DND-41 (cell line): Measurements from ENCODE around the gene PDILT.

Source experiments
- CTCF ChIP-seq: IDR thresholded peaks from 2 replicates; pipeline ENCODE4 v1.5.1; 2012; ENCODE audit warnings: borderline replicate concordance, low read length, moderate library complexity, mild to moderate bottlenecking; ENCODE audit not compliant: poor library complexity, severe bottlenecking; ENCODE audit errors: extremely low read depth
- EZH2 ChIP-seq: IDR thresholded peaks from 3 replicates; pipeline ENCODE4 v1.6.1; 2012; ENCODE audit warnings: borderline replicate concordance, low read depth, mild to moderate bottlenecking, moderate library complexity, low read length, inconsistent platforms; ENCODE audit not compliant: severe bottlenecking

GRCh38 chr16:20397468-20398074 lies 7.0 kb downstream of the PDILT start:
- TF ChIP-seq CTCF: no peak
- TF ChIP-seq EZH2: no peak
